A549 treated with RU486 at 1 μM for 4 hours (cell line): ENCODE measurements around the gene NUP35. TPM values are rescaled to one million over a fixed set of nuclear protein-coding genes. Genes with fewer than 3 reads are reported as not detected.

Experiments used
- total RNA-seq: library from RNA; stranded (reverse); fragments of 200-300 nt; extraction: Qiagen RNA extraction; gene quantifications from 5 replicates; pipeline ENCODE4 v1.2.3, GENCODE V29; 2022; ENCODE audit warnings: low read depth

Gene NUP35
- 32.0 to 44.5 TPM (median 34.4 TPM) in 5 replicates for total RNA-seq

GRCh38 chr2:183124222-183124956 lies at the start of gene NUP35:
TSS of gene NUP35 (plus strand) at chr2:183124443. CDS start at chr2:183124458, 15 bp downstream.

GRCh38 chr2:183078464-183079138 lies 45.6 kb upstream of the NUP35 start, which contains the start of gene DUSP19:
TSS of gene DUSP19 (plus strand) at chr2:183078747. CDS start at chr2:183078934, 187 bp downstream.

Other genes starting within 250 kb of the NUP35 start
- 51.4 to 110 TPM (median 101 TPM) in 5 replicates for gene NCKAP1, start 86.0 kb upstream of the NUP35 start, total RNA-seq
- 0.17 to 0.87 TPM (median 0.45 TPM) in 5 replicates for gene DUSP19, start 45.7 kb upstream of the NUP35 start, total RNA-seq